ENCODE results near the gene PLXNB3. TPM values are rescaled to one million over a fixed set of nuclear protein-coding genes. Genes with fewer than 3 reads are reported as not detected.
"Not testable (repeated sequence)": the region's sequence is repeated elsewhere in the genome, so short reads cannot be mapped to it uniquely, and the experiment has no call there.

The PLXNB3 gene
- total and polyA plus RNA-seq, 5 experiments from 2014 or later, result 0.34 to 0.41 TPM; not detected in 3

GRCh38 chrX:153745067-153745433, 19.0 kb upstream of the PLXNB3 start:
- DNase-seq, H3K36me3 Mint-ChIP-seq, H3K9me3 Mint-ChIP-seq, H3K27me3 Mint-ChIP-seq, ATAC-seq: not testable (repeated sequence)
- POLR2A ChIA-PET, result interaction anchor here (1.0 kb wide), 1 partner anchor 179 kb away, joined by 3 read pairs; no protein-coding TSS in a partner anchor
- Mint-ChIP-seq H3K4me3 (peak overlapping the region in 6 of 10 donors; percentile 22 to 71 (median 64)), H3K4me1 (peaks cover 0 to 24% (median 14%) of the 10 kb centered on the region in 4 donors), H3K27ac (peak overlapping the region in 2 of 10 donors; percentile 21 to 43)

DNA sequence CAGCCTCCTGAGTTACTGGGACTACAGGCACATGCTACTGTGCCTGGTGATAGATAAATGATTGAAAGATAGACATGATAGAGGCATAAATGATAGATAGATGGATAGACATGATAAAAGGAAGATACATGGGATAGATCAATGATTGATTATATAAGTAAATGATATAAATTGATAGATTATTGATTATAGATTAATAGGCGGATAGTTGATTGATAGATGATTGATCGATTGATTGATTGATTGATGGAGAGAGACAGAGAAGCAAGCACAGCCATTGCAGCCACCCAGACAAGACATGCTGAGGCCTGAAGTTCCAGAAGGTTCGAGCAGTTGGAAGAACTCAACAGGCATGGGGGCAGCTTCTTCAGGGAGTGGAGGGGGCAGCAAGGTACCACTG, 17.7 kb upstream of the PLXNB3 start:
- peaks cover 0 to 14% (median 6%) of the 10 kb centered on the region in 4 donors for H3K4me1 Mint-ChIP-seq
- peaks cover 0 to 8% (median 3%) of the 10 kb centered on the region in 5 donors for H3K27me3 Mint-ChIP-seq
- no peak for ATAC-seq

DNA sequence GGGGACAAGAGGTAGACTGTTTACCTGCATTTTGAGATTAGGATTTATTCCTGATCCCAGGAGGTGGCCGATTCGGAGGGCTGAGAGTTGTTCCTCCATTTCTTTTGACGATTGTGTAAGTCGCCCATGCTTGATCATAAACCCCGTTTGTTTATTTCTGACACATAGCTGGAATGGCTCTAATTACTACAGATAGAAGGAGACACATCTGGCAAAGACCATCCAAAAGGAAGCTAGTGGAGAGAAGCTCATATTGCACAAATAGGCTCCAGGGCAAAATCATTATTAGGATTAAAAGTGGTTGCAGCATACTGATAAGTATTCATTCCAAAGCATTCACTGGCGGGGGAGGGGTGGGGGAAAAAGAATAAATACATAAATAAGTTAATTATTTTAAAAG, 17.1 kb upstream of the PLXNB3 start:
- POLR2A ChIA-PET, DNase-seq, H3K4me3 Mint-ChIP-seq, H3K9me3 Mint-ChIP-seq, H3K27ac Mint-ChIP-seq, ATAC-seq, H3K36me3 Mint-ChIP-seq, H3K27me3 Mint-ChIP-seq: not testable (repeated sequence)
- H3K4me1 Mint-ChIP-seq, result peaks cover 0 to 11% (median 6%) of the 10 kb centered on the region in 4 donors

More for the DNA sequence above, 17.7 kb upstream of the PLXNB3 start:
- Mint-ChIP-seq H3K4me3 (no peak overlapping the region), H3K9me3 (no peaks in the 10 kb centered on the region), H3K36me3 (no peaks in the 10 kb centered on the region), H3K27ac (no peak overlapping the region)
- POLR2A ChIA-PET, result no interaction called here
- DNase-seq, result no peak

- H3K36me3 Mint-ChIP-seq, H3K4me3 Mint-ChIP-seq, H3K27me3 Mint-ChIP-seq, DNase-seq, H3K27ac Mint-ChIP-seq, H3K9me3 Mint-ChIP-seq, POLR2A ChIA-PET, ATAC-seq: not testable (repeated sequence)
- H3K4me1 Mint-ChIP-seq, result peaks cover 0 to 11% (median 5%) of the 10 kb centered on the region in 4 donors
Observed at GRCh38 chrX:153749017-153749416, 15.0 kb upstream of the PLXNB3 start.

- Mint-ChIP-seq H3K27me3 (peaks cover 0 to 8% (median 3%) of the 10 kb centered on the region in 5 donors), H3K9me3 (no peaks in the 10 kb centered on the region), H3K36me3 (no peaks in the 10 kb centered on the region), H3K27ac (no peak overlapping the region), H3K4me1 (peaks cover 0 to 2% (median under 1%) of the 10 kb centered on the region in 4 donors), H3K4me3 (no peak overlapping the region)
- ATAC-seq, result no peak
- DNase-seq, result no peak
- POLR2A ChIA-PET, result no interaction called here
Observed at GRCh38 chrX:153750127-153750774, 13.8 kb upstream of the PLXNB3 start.

DNA sequence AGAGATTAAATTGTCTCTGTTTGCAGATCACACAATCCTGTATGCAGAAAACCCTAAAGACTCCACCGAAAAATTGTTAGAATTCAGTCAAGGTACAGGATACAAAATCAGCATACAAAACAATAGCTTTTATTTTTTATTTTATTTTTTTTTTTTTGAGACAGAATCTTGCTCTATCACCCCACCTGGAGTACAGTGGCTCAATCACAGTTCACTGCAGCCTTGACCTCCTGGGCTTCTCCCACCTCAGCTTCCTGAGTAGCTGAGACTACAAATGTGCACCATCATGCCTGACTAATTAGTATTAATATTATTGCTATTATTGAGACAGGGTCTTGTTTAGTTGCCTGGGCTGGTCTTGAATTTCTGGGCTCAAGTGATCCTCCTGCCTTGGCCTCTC, 8.9 kb upstream of the PLXNB3 start:
- Mint-ChIP-seq H3K27me3 (no peaks in the 10 kb centered on the region), H3K27ac (no peak overlapping the region), H3K4me1 (peaks cover 0 to 5% (median 0%) of the 10 kb centered on the region in 4 donors), H3K4me3 (no peak overlapping the region), H3K9me3 (no peaks in the 10 kb centered on the region), H3K36me3 (no peaks in the 10 kb centered on the region)
- no peak for DNase-seq
- POLR2A ChIA-PET, result interaction anchor here (0.7 to 1.1 kb wide), 2 partner anchors 17 to 193 kb away, joined by 4 to 7 read pairs; no protein-coding TSS in a partner anchor
- no peak for ATAC-seq

- no peak for DNase-seq
- Mint-ChIP-seq H3K4me3 (no peak overlapping the region), H3K9me3 (no peaks in the 10 kb centered on the region), H3K4me1 (peaks cover 5 to 15% (median 15%) of the 10 kb centered on the region in 4 donors), H3K27me3 (no peaks in the 10 kb centered on the region), H3K27ac (no peak overlapping the region), H3K36me3 (no peaks in the 10 kb centered on the region)
- no peak for ATAC-seq
- POLR2A ChIA-PET, result no interaction called here
Observed at GRCh38 chrX:153761863-153762262, 2.2 kb upstream of the PLXNB3 start.

GRCh38 chrX:153762626-153763173, 1.3 kb upstream of the PLXNB3 start:
- POLR2A ChIA-PET, result no interaction called here
- H3K27me3 Mint-ChIP-seq, result no peaks in the 10 kb centered on the region
- ATAC-seq (no peak), DNase-seq (no peak)
- peaks cover 5 to 15% (median 15%) of the 10 kb centered on the region in 4 donors for H3K4me1 Mint-ChIP-seq
- no peak overlapping the region for H3K27ac Mint-ChIP-seq
- no peak overlapping the region for H3K4me3 Mint-ChIP-seq
- H3K36me3 Mint-ChIP-seq, result no peaks in the 10 kb centered on the region
- H3K9me3 Mint-ChIP-seq, result no peaks in the 10 kb centered on the region

DNA sequence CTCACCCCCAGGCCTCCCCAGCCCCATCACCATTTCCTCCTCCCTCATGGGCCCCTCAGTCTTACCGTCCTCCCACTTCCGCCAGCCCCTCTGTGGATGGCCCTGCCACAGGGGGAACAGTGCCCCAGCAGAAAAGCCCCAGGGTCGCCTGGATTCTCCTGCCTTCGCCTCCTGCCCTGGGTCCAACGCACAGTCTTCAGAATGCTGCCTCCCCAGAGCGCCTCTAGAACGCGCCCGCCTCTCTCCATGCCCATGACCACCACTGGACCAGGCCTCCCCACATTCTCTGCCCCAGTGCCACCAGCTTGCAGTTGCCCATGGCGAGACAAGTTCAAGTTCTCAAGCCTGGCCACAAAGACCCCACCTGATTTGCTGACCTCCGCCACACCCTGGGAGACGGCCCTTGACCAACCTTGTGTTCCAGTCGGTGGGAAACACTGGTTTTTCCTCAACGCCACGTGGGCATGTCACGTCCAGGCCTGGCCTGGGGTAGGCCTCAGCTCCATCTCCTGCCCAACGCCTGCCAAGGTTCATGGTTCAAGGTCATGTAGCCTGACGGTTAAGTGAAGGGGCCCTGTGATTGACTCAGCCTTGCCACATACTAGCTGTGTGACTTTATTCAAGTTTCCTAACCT, 634 bp upstream of the PLXNB3 start:
- peaks cover 8 to 22% (median 19%) of the 10 kb centered on the region in 4 donors for H3K4me1 Mint-ChIP-seq
- no peaks in the 10 kb centered on the region for H3K27me3 Mint-ChIP-seq
- H3K9me3 Mint-ChIP-seq, result no peaks in the 10 kb centered on the region
- peak overlapping the region in 1 of 10 donors; percentile 58 for H3K4me3 Mint-ChIP-seq
- ATAC-seq, result no peak
- H3K27ac Mint-ChIP-seq, result no peak overlapping the region
- POLR2A ChIA-PET, result no interaction called here
- no peaks in the 10 kb centered on the region for H3K36me3 Mint-ChIP-seq
- DNase-seq, result no peak

- ATAC-seq (no peak), DNase-seq (no peak)
- H3K27me3 Mint-ChIP-seq, result no peaks in the 10 kb centered on the region
- H3K27ac Mint-ChIP-seq, result no peak overlapping the region
- H3K9me3 Mint-ChIP-seq, result no peaks in the 10 kb centered on the region
- no peak overlapping the region for H3K4me3 Mint-ChIP-seq
- peaks cover 8 to 22% (median 17%) of the 10 kb centered on the region in 4 donors for H3K4me1 Mint-ChIP-seq
- H3K36me3 Mint-ChIP-seq, result no peaks in the 10 kb centered on the region
- POLR2A ChIA-PET, result interaction anchor here (0.8 kb wide), 1 partner anchor 160 kb away, joined by 3 read pairs; no protein-coding TSS in a partner anchor
Observed at GRCh38 chrX:153764786-153765137, 713 bp downstream of the PLXNB3 start.

DNA sequence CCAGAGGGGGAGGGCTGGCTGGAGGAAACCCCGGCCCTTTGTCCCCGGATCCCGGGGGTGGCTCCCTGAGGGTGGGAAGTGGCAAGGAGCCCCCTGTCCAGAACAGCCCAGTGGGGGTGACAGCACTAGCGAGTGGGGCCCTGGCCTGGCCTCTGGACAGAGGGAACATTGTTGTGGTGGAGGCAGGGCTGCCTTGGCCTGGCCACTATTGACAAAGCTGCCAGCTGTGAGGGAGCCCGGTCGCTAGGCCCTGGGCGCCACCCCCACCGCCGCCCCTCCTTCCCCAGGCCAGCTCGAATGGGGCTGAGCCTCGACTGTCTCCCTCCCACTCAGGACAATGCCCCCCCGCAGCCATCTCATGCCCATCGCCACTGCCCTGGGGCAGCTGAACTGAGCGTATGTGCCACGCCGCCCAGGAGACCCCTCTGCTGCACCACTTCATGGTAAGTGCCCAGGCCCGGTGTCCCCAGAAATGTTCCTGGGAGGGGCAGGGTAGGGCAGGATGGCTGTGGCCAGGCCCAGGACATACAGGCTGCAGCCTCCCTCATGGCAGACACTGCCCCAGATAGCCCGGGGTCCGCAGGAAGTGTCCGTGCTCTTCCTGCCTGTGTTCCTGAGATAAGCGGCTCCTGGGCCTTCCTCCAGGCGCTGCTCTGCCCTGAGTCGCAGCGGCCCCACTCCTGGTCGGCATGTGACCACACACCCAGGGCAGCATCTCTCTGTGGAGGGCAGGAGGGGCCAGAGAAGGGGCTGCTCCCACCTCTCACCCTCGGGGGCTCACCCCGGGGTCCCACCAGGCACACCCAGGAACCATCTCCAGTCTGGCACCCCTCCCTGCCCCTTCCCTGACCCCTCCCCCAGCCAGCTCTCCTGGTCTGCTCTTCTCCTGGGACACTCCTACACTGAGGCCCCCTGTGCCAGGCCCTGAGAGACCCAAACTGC, 1.4 kb downstream of the PLXNB3 start:
- no peaks in the 10 kb centered on the region for H3K9me3 Mint-ChIP-seq
- no peaks in the 10 kb centered on the region for H3K27me3 Mint-ChIP-seq
- no peak overlapping the region for H3K27ac Mint-ChIP-seq
- ATAC-seq, result no peak
- H3K4me1 Mint-ChIP-seq, result peaks cover 8 to 22% (median 17%) of the 10 kb centered on the region in 4 donors
- no peak overlapping the region for H3K4me3 Mint-ChIP-seq
- DNase-seq, result no peak
- POLR2A ChIA-PET, result interaction anchor here (1.5 kb wide), 1 partner anchor 182 kb away, joined by 3 read pairs; no protein-coding TSS in a partner anchor
- H3K36me3 Mint-ChIP-seq, result no peaks in the 10 kb centered on the region

DNA sequence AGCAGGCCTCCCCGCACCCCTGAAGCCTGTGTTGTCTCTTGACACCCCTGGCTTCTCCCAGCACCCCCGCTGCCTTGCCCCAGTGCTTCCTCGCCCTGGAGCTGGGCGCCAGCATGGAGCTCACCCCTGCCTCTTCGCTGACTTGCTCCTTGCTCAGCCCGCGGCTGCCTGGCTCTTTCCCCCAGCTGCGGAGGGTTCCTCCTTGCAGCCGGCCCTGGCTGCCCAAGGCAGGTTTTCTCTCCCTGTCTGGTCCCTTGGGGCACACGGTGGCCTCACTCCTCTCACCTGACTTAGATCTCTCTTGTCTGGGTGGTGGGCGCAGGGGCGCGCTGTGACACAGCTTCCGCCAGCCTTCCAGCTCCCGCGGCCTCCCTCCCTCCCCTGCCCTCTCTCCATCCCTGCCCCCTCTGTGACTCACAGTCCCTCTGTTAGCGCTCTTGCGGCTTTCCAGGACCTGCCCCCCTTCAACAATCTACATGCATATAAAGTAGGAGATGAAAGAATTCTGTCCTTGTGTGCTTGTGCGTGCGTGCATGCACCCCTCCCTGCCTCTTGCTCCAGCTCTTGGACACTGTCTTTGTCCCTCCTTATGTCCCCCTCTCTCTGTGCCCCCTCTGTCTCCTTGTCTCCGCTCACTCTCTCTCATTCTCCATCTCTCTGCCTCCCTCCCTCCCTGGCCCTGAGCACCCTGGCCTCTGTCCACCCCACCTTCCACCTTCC, 2.2 kb downstream of the PLXNB3 start:
- H3K4me3 Mint-ChIP-seq, result peak overlapping the region in 5 of 10 donors; percentile 22 to 36 (median 30)
- peak; percentile 58 to 61 for ATAC-seq
- peak in 3 of 10 donors; percentile 9 to 12 (median 10) for DNase-seq
- no peaks in the 10 kb centered on the region for H3K27me3 Mint-ChIP-seq
- no peaks in the 10 kb centered on the region for H3K36me3 Mint-ChIP-seq
- peak overlapping the region in 1 of 10 donors; percentile 78 for H3K27ac Mint-ChIP-seq
- peaks cover 8 to 22% (median 17%) of the 10 kb centered on the region in 4 donors for H3K4me1 Mint-ChIP-seq
- POLR2A ChIA-PET, result interaction anchor here (1.5 kb wide), 1 partner anchor 182 kb away, joined by 3 read pairs; no protein-coding TSS in a partner anchor
- H3K9me3 Mint-ChIP-seq, result no peaks in the 10 kb centered on the region

All from naive thymus-derived CD8-positive, alpha-beta T cell (primary cell).